HepG2 (cell line): ENCODE data around the gene DRD3. TPM values are rescaled to one million over a fixed set of nuclear protein-coding genes. Genes with fewer than 3 reads are reported as not detected.

Source experiments
- AKAP8 ChIP-seq: sonication (generic); formaldehyde crosslinking; IDR thresholded peaks from 2 replicates; pipeline ENCODE4 v1.5.1; 2020; ENCODE audit warnings: mild to moderate bottlenecking, missing genetic modification reagents
- CCDC6 ChIP-seq: sonication (generic); formaldehyde crosslinking; IDR thresholded peaks from 2 replicates; pipeline ENCODE4 v1.8.1; 2022; ENCODE audit warnings: mild to moderate bottlenecking, missing genetic modification reagents, moderate library complexity
- NR1H2 ChIP-seq: sonication (generic); formaldehyde crosslinking; IDR thresholded peaks from 2 replicates; pipeline ENCODE4 v1.8.1; 2022; ENCODE audit warnings: low read depth, missing genetic modification reagents, borderline replicate concordance
- PRPF4 ChIP-seq: fragments of 200-400 bp; formaldehyde crosslinking; IDR thresholded peaks from 2 replicates; pipeline ENCODE4 v1.6.1; 2016; ENCODE audit warnings: low read length, low read depth; ENCODE audit not compliant: poor library complexity, severe bottlenecking
- SAFB2 ChIP-seq: sonication (generic); formaldehyde crosslinking; IDR thresholded peaks from 2 replicates; pipeline ENCODE4 v1.5.1; 2020; ENCODE audit warnings: missing genetic modification reagents, low read depth, mild to moderate bottlenecking, borderline replicate concordance
- ZGPAT ChIP-seq: IDR thresholded peaks from 2 replicates; pipeline ENCODE4 v1.6.1; 2016; ENCODE audit warnings: mild to moderate bottlenecking
- ZNF256 ChIP-seq: sonication (generic); formaldehyde crosslinking; conservative IDR thresholded peaks from 2 replicates; pipeline ENCODE4 v1.4.0; 2020; ENCODE audit warnings: missing genetic modification reagents
- ZNF343 ChIP-seq: sonication (generic); formaldehyde crosslinking; IDR thresholded peaks from 2 replicates; pipeline ENCODE4 v1.4.0; 2020; ENCODE audit warnings: mild to moderate bottlenecking, missing genetic modification reagents
- ZNF691 ChIP-seq: sonication (generic); formaldehyde crosslinking; IDR thresholded peaks from 2 replicates; pipeline ENCODE4 v1.4.0; 2020; ENCODE audit warnings: missing genetic modification reagents, low read depth, mild to moderate bottlenecking, borderline replicate concordance
- polyA plus RNA-seq, 8 experiments: library from polyadenylated mRNA; depleted of rRNA in 3 of 8; stranded (reverse) in 7 of 8; unstranded in 1 of 8; fragments of >200 nt; fragmentation: Illumina TruSeq in 4 of 8; extraction: Trizol in 4 of 8; gene quantifications; 2 replicates each; pipeline versions ENCODE4 v1.2.1 to v1.2.3, GENCODE V29; 2011 to 2016; ENCODE audit warnings: low read depth in 4 of 8, missing spikeins in 1 of 8, mixed read lengths in 1 of 8; ENCODE audit not compliant: insufficient read depth in 1 of 8
- total RNA-seq, 5 experiments: library from RNA; depleted of rRNA; stranded (reverse); fragments of >200 nt; fragmentation: Illumina TruSeq; extraction: Trizol; gene quantifications; 2 replicates each; pipeline ENCODE4 v1.2.3, GENCODE V29; 2016; ENCODE audit warnings: low read depth in 1 of 5

The DRD3 gene
- total and polyA plus RNA-seq, 2 of the 13 experiments (the other 11 are each of a cell fraction or from before 2014, with no cell fraction given): not detected

- TF ChIP-seq AKAP8 (CRISPR knock-in tag): no peak
- no peak for TF ChIP-seq PRPF4
- TF ChIP-seq ZNF256 (CRISPR knock-in tag): no peak
- TF ChIP-seq SAFB2 (CRISPR knock-in tag): no peak
- no peak for TF ChIP-seq NR1H2 (CRISPR knock-in tag)
- no peak for TF ChIP-seq ZNF691 (CRISPR knock-in tag)
- no peak for TF ChIP-seq ZNF343 (CRISPR knock-in tag)
- TF ChIP-seq ZGPAT: no peak
- TF ChIP-seq CCDC6: no peak
Observed at GRCh38 chr3:114214542-114215341, 35.9 kb upstream of the DRD3 start (continued).
